ENCODE results near the gene KCTD6.

DNA sequence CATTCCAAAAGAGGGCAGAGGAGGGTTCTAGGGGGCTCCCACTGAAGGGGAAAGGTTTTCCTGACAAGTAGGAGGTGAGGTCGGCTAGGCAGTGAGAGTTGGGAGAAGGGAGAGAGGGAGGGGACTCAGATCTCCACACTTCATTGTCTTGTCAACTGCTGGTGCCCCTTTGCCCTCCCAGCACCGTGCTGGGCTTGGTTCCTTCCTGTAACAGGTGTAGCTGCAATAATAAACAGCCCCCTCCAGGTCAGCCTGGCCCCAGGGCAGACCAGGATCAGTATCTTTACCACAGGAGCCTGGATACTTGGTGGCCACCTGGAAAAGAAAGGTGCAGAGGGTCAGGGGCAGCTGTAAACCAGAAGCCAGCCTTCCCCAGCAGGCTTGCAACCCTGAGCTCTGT is 2.9 kb upstream of the KCTD6 start:
- TF ChIP-seq CTCF (IDR thresholded peaks at IDR 0.05) (no peak), EZH2phosphoT487 (IDR thresholded peaks at IDR 0.05) (no peak)

All from neural progenitor cell (in vitro differentiated cells).